Breast epithelium (tissue), 3 donors: ENCODE data around the gene MTOR.

Experiments
- CTCF ChIP-seq, 3 donors: fragments of 450-650 bp; IDR thresholded peaks; one replicate each; pipeline ENCODE4 v1.5.1; 2016 to 2017; ENCODE audit warnings: antibody characterized with exemption in 3 of 3, mild to moderate bottlenecking in 3 of 3, moderate library complexity in 3 of 3
- POLR2A ChIP-seq: fragments of 450-650 bp; IDR thresholded peaks from one replicate; pipeline ENCODE4 v1.6.1; 2016; ENCODE audit warnings: antibody characterized with exemption, mild to moderate bottlenecking, moderate library complexity
- POLR2AphosphoS5 ChIP-seq, 3 donors: sonication (generic); formaldehyde crosslinking; IDR thresholded peaks; one replicate each; pipeline ENCODE4 v1.6.1; 2017; ENCODE audit warnings: antibody characterized with exemption in 3 of 3

DNA sequence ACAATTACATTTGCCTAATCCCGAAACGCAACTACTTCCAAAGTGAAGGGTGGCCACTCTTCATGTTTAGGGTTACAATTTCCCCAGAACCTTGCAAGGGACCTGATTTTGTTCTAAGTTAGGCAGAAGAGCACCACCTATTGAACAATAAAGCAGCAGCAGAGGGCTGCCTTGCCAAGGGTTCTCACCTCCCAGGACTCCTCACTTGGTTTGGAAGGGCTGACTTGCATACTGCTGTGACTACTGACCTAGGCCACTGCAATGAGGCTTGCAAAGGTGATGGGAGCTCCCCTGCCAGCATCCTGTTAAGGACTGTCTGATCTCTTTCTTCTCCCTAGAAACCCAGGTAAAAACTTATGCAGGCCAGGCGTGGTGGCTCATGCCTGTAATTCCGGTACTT is 14.2 kb downstream of the MTOR start:
- no peak for TF ChIP-seq CTCF (IDR thresholded peaks at IDR 0.05)
- TF ChIP-seq POLR2AphosphoS5 (IDR thresholded peaks at IDR 0.05), result no peak
- TF ChIP-seq POLR2A, result no peak
